HepG2 (cell line): ENCODE data around the gene RAMAC. TPM values are rescaled to one million over a fixed set of nuclear protein-coding genes. Genes with fewer than 3 reads are reported as not detected.

Experiments
- ARNTL ChIP-seq: sonication (generic); formaldehyde crosslinking; IDR thresholded peaks from 2 replicates; pipeline ENCODE4 v1.4.0; 2020; ENCODE audit warnings: mild to moderate bottlenecking, missing genetic modification reagents
- CBFB ChIP-seq: sonication (generic); formaldehyde crosslinking; IDR thresholded peaks from 2 replicates; pipeline ENCODE4 v1.4.0; 2020; ENCODE audit warnings: missing genetic modification reagents
- HNRNPLL ChIP-seq: fragments of 200-400 bp; formaldehyde crosslinking; IDR thresholded peaks from 2 replicates; pipeline ENCODE4 v1.6.1; 2017; ENCODE audit warnings: mild to moderate bottlenecking, low read depth, low read length; ENCODE audit not compliant: poor library complexity, severe bottlenecking
- HOXA5 ChIP-seq: sonication (generic); formaldehyde crosslinking; IDR thresholded peaks from 2 replicates; pipeline ENCODE4 v1.4.0; 2020; ENCODE audit warnings: missing genetic modification reagents
- KDM5B ChIP-seq: sonication (generic); formaldehyde crosslinking; IDR thresholded peaks from 2 replicates; pipeline ENCODE4 v1.4.0; 2020; ENCODE audit warnings: missing genetic modification reagents, mild to moderate bottlenecking, borderline replicate concordance
- KLF13 ChIP-seq: sonication (generic); formaldehyde crosslinking; IDR thresholded peaks from 2 replicates; pipeline ENCODE4 v1.4.0; 2020; ENCODE audit warnings: mild to moderate bottlenecking, missing genetic modification reagents
- MAZ ChIP-seq, 2 experiments: sonication (generic) in 1 of 2; formaldehyde crosslinking in 1 of 2; IDR thresholded peaks; 2 replicates each; pipeline versions ENCODE4 v1.5.0 to v1.6.1; 2012 to 2020; ENCODE audit warnings: low read depth in 2 of 2, mild to moderate bottlenecking in 2 of 2, borderline replicate concordance in 1 of 2, improper control_type of control experiment in 1 of 2, low read length in 1 of 2, missing genetic modification reagents in 1 of 2, moderate library complexity in 1 of 2
- SALL1 ChIP-seq: sonication (generic); formaldehyde crosslinking; IDR thresholded peaks from 2 replicates; pipeline ENCODE4 v1.8.0; 2022; ENCODE audit warnings: mild to moderate bottlenecking, missing genetic modification reagents
- ZNF207 ChIP-seq: fragments of 450-650 bp; IDR thresholded peaks from 2 replicates; pipeline ENCODE4 v1.6.1; 2016; ENCODE audit warnings: antibody characterized with exemption, borderline replicate concordance
- ZNF253 ChIP-seq: sonication (generic); formaldehyde crosslinking; IDR thresholded peaks from 2 replicates; pipeline ENCODE4 v1.8.0; 2022; ENCODE audit warnings: mild to moderate bottlenecking, missing genetic modification reagents, borderline replicate concordance
- ZNF674 ChIP-seq: sonication (generic); formaldehyde crosslinking; IDR thresholded peaks from 2 replicates; pipeline ENCODE4 v1.5.0; 2020; ENCODE audit warnings: low read depth, mild to moderate bottlenecking, missing genetic modification reagents
- ZNF703 ChIP-seq: sonication (generic); formaldehyde crosslinking; IDR thresholded peaks from 2 replicates; pipeline ENCODE4 v1.5.1; 2020; ENCODE audit warnings: missing genetic modification reagents, mild to moderate bottlenecking, moderate library complexity, borderline replicate concordance
- ZNF709 ChIP-seq: sonication (generic); formaldehyde crosslinking; IDR thresholded peaks from 2 replicates; pipeline ENCODE4 v1.5.0; 2020; ENCODE audit warnings: mild to moderate bottlenecking, missing genetic modification reagents
- ZSCAN31 ChIP-seq: sonication (generic); formaldehyde crosslinking; IDR thresholded peaks from 2 replicates; pipeline ENCODE4 v1.5.0; 2020; ENCODE audit warnings: low read depth, mild to moderate bottlenecking, missing genetic modification reagents
- polyA plus RNA-seq, 8 experiments: library from polyadenylated mRNA; depleted of rRNA in 3 of 8; stranded (reverse) in 7 of 8; unstranded in 1 of 8; fragments of >200 nt; fragmentation: Illumina TruSeq in 4 of 8; extraction: Trizol in 4 of 8; gene quantifications; 2 replicates each; pipeline versions ENCODE4 v1.2.1 to v1.2.3, GENCODE V29; 2011 to 2016; ENCODE audit warnings: low read depth in 4 of 8, missing spikeins in 1 of 8, mixed read lengths in 1 of 8; ENCODE audit not compliant: insufficient read depth in 1 of 8
- total RNA-seq, 5 experiments: library from RNA; depleted of rRNA; stranded (reverse); fragments of >200 nt; fragmentation: Illumina TruSeq; extraction: Trizol; gene quantifications; 2 replicates each; pipeline ENCODE4 v1.2.3, GENCODE V29; 2016; ENCODE audit warnings: low read depth in 1 of 5
- TF ChIP-seq, protein P1 (sequence below): IDR thresholded peaks from 2 replicates; pipeline ENCODE4 v1.4.0; 2020; ENCODE audit warnings: mild to moderate bottlenecking, missing genetic modification reagents
- TF ChIP-seq, protein P2 (sequence below): sonication (generic); formaldehyde crosslinking; conservative IDR thresholded peaks from 2 replicates; pipeline ENCODE4 v1.8.0; 2022; ENCODE audit warnings: mild to moderate bottlenecking, moderate library complexity, missing genetic modification reagents
- TF ChIP-seq, protein P3 (sequence below): sonication (generic); formaldehyde crosslinking; IDR thresholded peaks from 2 replicates; pipeline ENCODE4 v1.5.0; 2020; ENCODE audit warnings: missing genetic modification reagents
- TF ChIP-seq, protein P4 (sequence below): IDR thresholded peaks from 2 replicates; pipeline ENCODE4 v1.6.1; 2016; ENCODE audit warnings: mild to moderate bottlenecking, missing biosample characterization, missing genetic modification reagents
- TF ChIP-seq, protein P5 (sequence below), 2 experiments: fragments of 450-650 bp in 1 of 2; sonication (generic) in 1 of 2; formaldehyde crosslinking; IDR thresholded peaks; 2 replicates each; pipeline versions ENCODE4 v1.5.0 to v1.8.0; 2020 to 2022; ENCODE audit warnings: mild to moderate bottlenecking in 1 of 2, missing genetic modification reagents in 1 of 2

The RAMAC gene
- total and polyA plus RNA-seq, 2 of the 13 experiments (the other 11 are each of a cell fraction or from before 2014, with no cell fraction given): 22.2 to 45.9 TPM

DNA sequence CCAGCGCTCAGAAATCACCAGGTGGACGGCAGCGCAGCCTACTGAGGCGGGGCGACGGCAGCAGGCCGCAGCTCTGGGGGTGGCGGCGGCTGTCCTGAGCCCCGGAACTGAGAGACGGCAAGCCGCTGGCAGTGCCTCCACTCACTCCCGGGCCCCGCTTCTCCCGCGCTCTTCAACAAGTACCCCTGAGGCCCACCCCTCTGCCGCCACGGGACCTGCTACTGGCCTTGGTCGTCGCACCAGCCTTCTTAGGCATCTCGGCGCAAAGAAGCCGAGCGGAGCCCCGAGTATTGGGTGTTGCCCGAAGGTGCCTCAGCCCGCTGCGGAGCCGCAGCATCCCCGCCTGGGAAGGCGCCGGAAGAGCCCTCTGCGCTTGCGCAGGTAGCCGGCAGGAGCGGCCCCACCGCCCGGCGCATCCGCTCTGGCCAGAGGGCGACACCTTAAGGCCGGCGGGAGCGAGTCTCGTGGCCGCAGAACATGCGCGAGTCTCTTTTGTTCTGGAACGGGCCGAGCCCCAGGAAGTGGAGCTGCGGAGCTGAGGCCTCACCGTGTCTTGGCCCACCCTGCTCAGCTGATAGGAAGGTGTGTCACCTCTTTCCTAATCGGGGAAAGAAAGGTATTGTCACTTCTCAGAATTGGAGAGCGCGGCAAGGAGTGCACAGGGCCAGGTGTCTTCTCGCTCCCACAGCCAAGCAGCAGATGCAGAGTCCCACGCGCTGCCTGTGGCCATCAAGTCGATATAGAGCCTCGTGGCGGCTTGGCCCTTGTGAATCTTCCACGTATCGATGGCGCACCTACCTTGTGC lies 25.5 kb downstream of the RAMAC start, which contains the start of gene C15orf40 (continued):
- TF ChIP-seq, protein P1, sequence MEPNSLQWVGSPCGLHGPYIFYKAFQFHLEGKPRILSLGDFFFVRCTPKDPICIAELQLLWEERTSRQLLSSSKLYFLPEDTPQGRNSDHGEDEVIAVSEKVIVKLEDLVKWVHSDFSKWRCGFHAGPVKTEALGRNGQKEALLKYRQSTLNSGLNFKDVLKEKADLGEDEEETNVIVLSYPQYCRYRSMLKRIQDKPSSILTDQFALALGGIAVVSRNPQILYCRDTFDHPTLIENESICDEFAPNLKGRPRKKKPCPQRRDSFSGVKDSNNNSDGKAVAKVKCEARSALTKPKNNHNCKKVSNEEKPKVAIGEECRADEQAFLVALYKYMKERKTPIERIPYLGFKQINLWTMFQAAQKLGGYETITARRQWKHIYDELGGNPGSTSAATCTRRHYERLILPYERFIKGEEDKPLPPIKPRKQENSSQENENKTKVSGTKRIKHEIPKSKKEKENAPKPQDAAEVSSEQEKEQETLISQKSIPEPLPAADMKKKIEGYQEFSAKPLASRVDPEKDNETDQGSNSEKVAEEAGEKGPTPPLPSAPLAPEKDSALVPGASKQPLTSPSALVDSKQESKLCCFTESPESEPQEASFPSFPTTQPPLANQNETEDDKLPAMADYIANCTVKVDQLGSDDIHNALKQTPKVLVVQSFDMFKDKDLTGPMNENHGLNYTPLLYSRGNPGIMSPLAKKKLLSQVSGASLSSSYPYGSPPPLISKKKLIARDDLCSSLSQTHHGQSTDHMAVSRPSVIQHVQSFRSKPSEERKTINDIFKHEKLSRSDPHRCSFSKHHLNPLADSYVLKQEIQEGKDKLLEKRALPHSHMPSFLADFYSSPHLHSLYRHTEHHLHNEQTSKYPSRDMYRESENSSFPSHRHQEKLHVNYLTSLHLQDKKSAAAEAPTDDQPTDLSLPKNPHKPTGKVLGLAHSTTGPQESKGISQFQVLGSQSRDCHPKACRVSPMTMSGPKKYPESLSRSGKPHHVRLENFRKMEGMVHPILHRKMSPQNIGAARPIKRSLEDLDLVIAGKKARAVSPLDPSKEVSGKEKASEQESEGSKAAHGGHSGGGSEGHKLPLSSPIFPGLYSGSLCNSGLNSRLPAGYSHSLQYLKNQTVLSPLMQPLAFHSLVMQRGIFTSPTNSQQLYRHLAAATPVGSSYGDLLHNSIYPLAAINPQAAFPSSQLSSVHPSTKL (CRISPR knock-in tag): peak; percentile 15; the same call in 1 of the 2 replicates
- TF ChIP-seq SALL1 (CRISPR knock-in tag) (peak; percentile 79), KLF13 (CRISPR knock-in tag) (0 out of 2 replicates have a peak, but pooled peaks have one; percentile 57), ZNF703 (peak; percentile 91; the same call in 1 of the 2 replicates), KDM5B (CRISPR knock-in tag) (peak; percentile 91; the same call in 1 of the 2 replicates), CBFB (CRISPR knock-in tag) (peak; percentile 78; the same call in 1 of the 2 replicates), ZSCAN31 (CRISPR knock-in tag) (peak; percentile 95), MAZ (IDR thresholded peaks at IDR 0.05; ENCODE audit: borderline replicate concordance, low read depth, low read length) (0 out of 2 replicates have a peak, but pooled peaks have one; percentile 42), MAZ (CRISPR knock-in tag; IDR thresholded peaks at IDR 0.05; ENCODE audit: low read depth) (peak; percentile 93), ARNTL (CRISPR knock-in tag) (peak; percentile 13; the same call in 1 of the 2 replicates), ZNF207 (no peak), ZNF253 (CRISPR knock-in tag) (peak; percentile 74; the same call in 1 of the 2 replicates), ZNF674 (CRISPR knock-in tag) (0 out of 2 replicates have a peak, but pooled peaks have one; percentile 22), HNRNPLL (peak; percentile 90), HOXA5 (CRISPR knock-in tag) (peak; percentile 95), ZNF709 (CRISPR knock-in tag) (0 out of 2 replicates have a peak, but pooled peaks have one; percentile 67)
- TF ChIP-seq, protein P2, sequence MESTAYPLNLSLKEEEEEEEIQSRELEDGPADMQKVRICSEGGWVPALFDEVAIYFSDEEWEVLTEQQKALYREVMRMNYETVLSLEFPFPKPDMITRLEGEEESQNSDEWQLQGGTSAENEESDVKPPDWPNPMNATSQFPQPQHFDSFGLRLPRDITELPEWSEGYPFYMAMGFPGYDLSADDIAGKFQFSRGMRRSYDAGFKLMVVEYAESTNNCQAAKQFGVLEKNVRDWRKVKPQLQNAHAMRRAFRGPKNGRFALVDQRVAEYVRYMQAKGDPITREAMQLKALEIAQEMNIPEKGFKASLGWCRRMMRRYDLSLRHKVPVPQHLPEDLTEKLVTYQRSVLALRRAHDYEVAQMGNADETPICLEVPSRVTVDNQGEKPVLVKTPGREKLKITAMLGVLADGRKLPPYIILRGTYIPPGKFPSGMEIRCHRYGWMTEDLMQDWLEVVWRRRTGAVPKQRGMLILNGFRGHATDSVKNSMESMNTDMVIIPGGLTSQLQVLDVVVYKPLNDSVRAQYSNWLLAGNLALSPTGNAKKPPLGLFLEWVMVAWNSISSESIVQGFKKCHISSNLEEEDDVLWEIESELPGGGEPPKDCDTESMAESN (CRISPR knock-in tag): peak; percentile 65; the same call in 1 of the 2 replicates
- TF ChIP-seq, protein P3, sequence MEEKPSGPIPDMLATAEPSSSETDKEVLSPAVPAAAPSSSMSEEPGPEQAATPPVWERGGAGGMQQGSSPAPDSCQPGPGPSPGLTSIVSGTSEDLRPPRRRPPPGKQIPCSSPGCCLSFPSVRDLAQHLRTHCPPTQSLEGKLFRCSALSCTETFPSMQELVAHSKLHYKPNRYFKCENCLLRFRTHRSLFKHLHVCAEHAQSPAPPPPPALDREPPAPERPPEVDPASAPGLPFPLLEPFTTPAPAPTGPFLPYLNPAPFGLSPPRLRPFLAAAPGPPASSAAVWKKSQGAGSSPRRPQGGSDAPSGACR: peak; percentile 91
- TF ChIP-seq, protein P4, sequence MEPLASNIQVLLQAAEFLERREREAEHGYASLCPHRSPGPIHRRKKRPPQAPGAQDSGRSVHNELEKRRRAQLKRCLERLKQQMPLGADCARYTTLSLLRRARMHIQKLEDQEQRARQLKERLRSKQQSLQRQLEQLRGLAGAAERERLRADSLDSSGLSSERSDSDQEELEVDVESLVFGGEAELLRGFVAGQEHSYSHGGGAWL (CRISPR knock-in tag): peak; percentile 78; the same call in 1 of the 2 replicates
- TF ChIP-seq, protein P5, sequence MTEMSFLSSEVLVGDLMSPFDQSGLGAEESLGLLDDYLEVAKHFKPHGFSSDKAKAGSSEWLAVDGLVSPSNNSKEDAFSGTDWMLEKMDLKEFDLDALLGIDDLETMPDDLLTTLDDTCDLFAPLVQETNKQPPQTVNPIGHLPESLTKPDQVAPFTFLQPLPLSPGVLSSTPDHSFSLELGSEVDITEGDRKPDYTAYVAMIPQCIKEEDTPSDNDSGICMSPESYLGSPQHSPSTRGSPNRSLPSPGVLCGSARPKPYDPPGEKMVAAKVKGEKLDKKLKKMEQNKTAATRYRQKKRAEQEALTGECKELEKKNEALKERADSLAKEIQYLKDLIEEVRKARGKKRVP (CRISPR knock-in tag; IDR thresholded peaks at IDR 0.05): peak in 1 of 2 experiments; percentile 67; a peak in 1 of 4 replicates
